Cardiac fibroblast (primary cell): ENCODE measurements around the gene OBSCN.

ENCODE experiments used
- DNase-seq, 2 donors: peaks; one replicate each; pipeline versions ENCODE4 v3.0.0 to v3.0.0-alpha.2; 2010; ENCODE audit warnings: low read depth in 2 of 2
- H3K4me3 ChIP-seq, 2 donors: replicated peaks in 1 of 2; 1 replicate in 1 of 2; 2 replicates in 1 of 2; pipeline ENCODE4 v1.5.1; 2011; ENCODE audit warnings: low read depth in 2 of 2, low read length in 2 of 2, mild to moderate bottlenecking in 2 of 2, moderate library complexity in 1 of 2
- CTCF ChIP-seq: IDR thresholded peaks from one replicate; pipeline ENCODE4 v1.5.1; 2011; ENCODE audit warnings: low read depth, mild to moderate bottlenecking, low read length, inconsistent platforms

Gene OBSCN

GRCh38 chr1:228345201-228345930 is 137.5 kb downstream of the OBSCN start:
- H3K4me3 ChIP-seq = no peak overlapping the region
- TF ChIP-seq CTCF = no peak
- no peak for DNase-seq

- no peak for DNase-seq
- TF ChIP-seq CTCF = no peak
- H3K4me3 ChIP-seq = no peak overlapping the region
These were observed 138.9 kb downstream of the OBSCN start for GRCh38 chr1:228346731-228347130.

- H3K4me3 ChIP-seq = no peak overlapping the region
- TF ChIP-seq CTCF = no peak
- no peak for DNase-seq
These were observed 139.3 kb downstream of the OBSCN start for GRCh38 chr1:228347181-228347580.

GRCh38 chr1:228348708-228349467 is 141.0 kb downstream of the OBSCN start:
- TF ChIP-seq CTCF = no peak
- no peak overlapping the region for H3K4me3 ChIP-seq
- DNase-seq = no peak

GRCh38 chr1:228349701-228350171 is 141.9 kb downstream of the OBSCN start:
- no peak overlapping the region for H3K4me3 ChIP-seq
- no peak for TF ChIP-seq CTCF
- DNase-seq = no peak

GRCh38 chr1:228350179-228350742 is 142.4 kb downstream of the OBSCN start:
- DNase-seq = no peak
- TF ChIP-seq CTCF = no peak
- H3K4me3 ChIP-seq = no peak overlapping the region
